RWPE2 (cell line): Measurements from ENCODE around the gene AP3B1.

Experiments used
- ATAC-seq: fragments of 200-7000 bp; cut with Tn5 transposase; 3 replicates; pipeline ENCODE4 v1.9.1; 2021; ENCODE audit warnings: low read depth
- DNase-seq: peaks from one replicate; pipeline ENCODE4 v3.0.0-alpha.2; 2020; ENCODE audit warnings: low spot score
- H3K27ac ChIP-seq: fragments of 450-650 bp; 2 replicates; pipeline ENCODE4 v1.5.1; 2017; ENCODE audit warnings: mild to moderate bottlenecking; ENCODE audit not compliant: poor library complexity, severe bottlenecking
- H3K27me3 ChIP-seq: fragments of 250-450 bp; sonication (Bioruptor Pico); 2 replicates; pipeline ENCODE4 v1.5.1; 2021; ENCODE audit warnings: mild to moderate bottlenecking, moderate library complexity; ENCODE audit not compliant: insufficient read depth, poor library complexity, severe bottlenecking
- H3K36me3 ChIP-seq: fragments of 250-450 bp; sonication (Bioruptor Pico); 2 replicates; pipeline ENCODE4 v1.5.1; 2020; ENCODE audit warnings: low read depth, mild to moderate bottlenecking, moderate library complexity
- H3K4me1 ChIP-seq: fragments of 250-450 bp; sonication (Bioruptor Pico); 2 replicates; pipeline ENCODE4 v1.5.1; 2021; ENCODE audit warnings: mild to moderate bottlenecking, moderate library complexity; ENCODE audit not compliant: insufficient read depth, poor library complexity, severe bottlenecking
- H3K4me3 ChIP-seq: fragments of 250-450 bp; sonication (Bioruptor Pico); 2 replicates; pipeline ENCODE4 v1.5.1; 2021; ENCODE audit warnings: mild to moderate bottlenecking, moderate library complexity; ENCODE audit not compliant: severe bottlenecking
- H3K9me3 ChIP-seq: fragments of 250-450 bp; sonication (Bioruptor Pico); 2 replicates; pipeline ENCODE4 v1.5.1; 2021; ENCODE audit warnings: mild to moderate bottlenecking, moderate library complexity; ENCODE audit not compliant: severe bottlenecking
- CTCF ChIP-seq: fragments of 450-650 bp; IDR thresholded peaks from one replicate; pipeline ENCODE4 v1.5.1; 2017; ENCODE audit warnings: mild to moderate bottlenecking, moderate library complexity; ENCODE audit not compliant: poor library complexity, severe bottlenecking

Gene AP3B1

GRCh38 chr5:77971776-77972468 lies 322.6 kb downstream of the AP3B1 start:
- Histone ChIP-seq H3K4me3 (no peak overlapping the region), H3K9me3 (no peaks in the 10 kb centered on the region), H3K4me1 (peaks cover 4% of the 10 kb centered on the region), H3K36me3 (no peaks in the 10 kb centered on the region), H3K27ac (no peak overlapping the region), H3K27me3 (peaks cover 40% of the 10 kb centered on the region)
- ATAC-seq: no peak
- DNase-seq: no peak
- TF ChIP-seq CTCF: no peak

- H3K27me3 ChIP-seq: peaks cover 40% of the 10 kb centered on the region
- no peak for ATAC-seq
These were observed 323.6 kb downstream of the AP3B1 start for GRCh38 chr5:77970891-77971290.

GRCh38 chr5:77963795-77964194 lies 330.7 kb downstream of the AP3B1 start:
- no peak overlapping the region for H3K4me3 ChIP-seq
- H3K9me3 ChIP-seq: no peaks in the 10 kb centered on the region
- ATAC-seq (no peak), DNase-seq (no peak)
- H3K27ac ChIP-seq: no peak overlapping the region
- H3K36me3 ChIP-seq: no peaks in the 10 kb centered on the region
- no peaks in the 10 kb centered on the region for H3K4me1 ChIP-seq
- no peak for TF ChIP-seq CTCF
- H3K27me3 ChIP-seq: peaks cover 5% of the 10 kb centered on the region

More at GRCh38 chr5:77970891-77971290, 323.6 kb downstream of the AP3B1 start:
- DNase-seq: no peak
- no peak overlapping the region for H3K4me3 ChIP-seq
- no peaks in the 10 kb centered on the region for H3K9me3 ChIP-seq
- H3K4me1 ChIP-seq: peaks cover 4% of the 10 kb centered on the region
- no peak overlapping the region for H3K27ac ChIP-seq
- no peaks in the 10 kb centered on the region for H3K36me3 ChIP-seq
- TF ChIP-seq CTCF: no peak

GRCh38 chr5:77960863-77961396 lies 333.6 kb downstream of the AP3B1 start:
- no peaks in the 10 kb centered on the region for H3K4me1 ChIP-seq
- DNase-seq (no peak), ATAC-seq (no peak)
- no peak overlapping the region for H3K4me3 ChIP-seq
- H3K27me3 ChIP-seq: peaks cover 11% of the 10 kb centered on the region
- TF ChIP-seq CTCF: no peak
- no peak overlapping the region for H3K27ac ChIP-seq
- H3K36me3 ChIP-seq: no peaks in the 10 kb centered on the region
- H3K9me3 ChIP-seq: no peaks in the 10 kb centered on the region

- DNase-seq: no peak
- H3K9me3 ChIP-seq: no peaks in the 10 kb centered on the region
- H3K27me3 ChIP-seq: peaks cover 11% of the 10 kb centered on the region
- TF ChIP-seq CTCF: no peak
- no peak overlapping the region for H3K27ac ChIP-seq
- H3K4me3 ChIP-seq: no peak overlapping the region
- ATAC-seq: no peak
- H3K36me3 ChIP-seq: no peaks in the 10 kb centered on the region
- no peaks in the 10 kb centered on the region for H3K4me1 ChIP-seq
These were observed 334.2 kb downstream of the AP3B1 start for GRCh38 chr5:77960305-77960704.
